Measurements from ENCODE around the gene COX7C.

- TF ChIP-seq CTCF (IDR thresholded peaks at IDR 0.05), result no peak
- TF ChIP-seq POLR2A (IDR thresholded peaks at IDR 0.05), result no peak
Measured at GRCh38 chr5:86649832-86650505, 32.2 kb downstream of the COX7C start.
